Measurements from ENCODE around the gene TRIM46.
"Not testable (repeated sequence)": the region's sequence is repeated elsewhere in the genome, so short reads cannot be mapped to it uniquely, and the experiment has no call there.

TRIM46 gene

DNA sequence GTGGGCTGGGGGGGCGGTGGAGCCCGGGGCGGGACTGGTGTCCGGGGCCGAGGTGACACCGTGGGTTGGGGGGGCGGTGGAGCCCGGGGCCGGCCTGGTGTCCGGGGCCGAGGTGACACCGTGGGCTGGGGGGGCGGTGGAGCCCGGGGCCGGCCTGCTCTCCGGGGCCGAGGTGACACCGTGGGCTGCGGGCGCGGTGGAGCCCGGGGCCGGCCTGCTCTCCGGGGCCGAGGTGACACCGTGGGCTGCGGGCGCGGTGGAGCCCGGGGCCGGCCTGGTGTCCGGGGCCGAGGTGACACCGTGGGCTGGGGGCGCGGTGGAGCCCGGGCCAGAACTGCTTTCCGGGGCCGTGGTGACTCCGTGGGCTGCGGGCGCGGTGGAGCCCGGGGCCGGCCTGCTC, 16.3 kb downstream of the TRIM46 start:
- not testable (repeated sequence) for DNase-seq

DNA sequence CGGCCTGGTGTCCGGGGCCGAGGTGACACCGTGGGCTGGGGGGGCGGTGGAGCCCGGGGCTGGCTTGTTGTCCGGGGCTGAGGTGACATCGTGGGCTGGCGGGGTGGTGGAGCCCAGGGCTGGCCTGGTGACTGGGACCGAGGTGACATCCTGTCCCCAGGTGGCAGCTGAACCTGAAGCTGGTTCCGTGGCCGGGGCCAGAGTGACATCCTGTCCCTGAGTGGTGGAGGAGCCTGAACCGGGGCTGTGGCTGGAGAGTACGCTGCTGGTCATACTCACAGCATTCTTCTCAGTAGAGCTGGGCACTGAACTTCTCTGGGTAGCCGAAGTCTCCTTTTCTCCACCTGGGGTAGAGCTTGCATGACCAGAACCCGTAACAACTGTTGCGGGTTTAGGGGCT, 18.3 kb downstream of the TRIM46 start:
- no peak for DNase-seq

DNA sequence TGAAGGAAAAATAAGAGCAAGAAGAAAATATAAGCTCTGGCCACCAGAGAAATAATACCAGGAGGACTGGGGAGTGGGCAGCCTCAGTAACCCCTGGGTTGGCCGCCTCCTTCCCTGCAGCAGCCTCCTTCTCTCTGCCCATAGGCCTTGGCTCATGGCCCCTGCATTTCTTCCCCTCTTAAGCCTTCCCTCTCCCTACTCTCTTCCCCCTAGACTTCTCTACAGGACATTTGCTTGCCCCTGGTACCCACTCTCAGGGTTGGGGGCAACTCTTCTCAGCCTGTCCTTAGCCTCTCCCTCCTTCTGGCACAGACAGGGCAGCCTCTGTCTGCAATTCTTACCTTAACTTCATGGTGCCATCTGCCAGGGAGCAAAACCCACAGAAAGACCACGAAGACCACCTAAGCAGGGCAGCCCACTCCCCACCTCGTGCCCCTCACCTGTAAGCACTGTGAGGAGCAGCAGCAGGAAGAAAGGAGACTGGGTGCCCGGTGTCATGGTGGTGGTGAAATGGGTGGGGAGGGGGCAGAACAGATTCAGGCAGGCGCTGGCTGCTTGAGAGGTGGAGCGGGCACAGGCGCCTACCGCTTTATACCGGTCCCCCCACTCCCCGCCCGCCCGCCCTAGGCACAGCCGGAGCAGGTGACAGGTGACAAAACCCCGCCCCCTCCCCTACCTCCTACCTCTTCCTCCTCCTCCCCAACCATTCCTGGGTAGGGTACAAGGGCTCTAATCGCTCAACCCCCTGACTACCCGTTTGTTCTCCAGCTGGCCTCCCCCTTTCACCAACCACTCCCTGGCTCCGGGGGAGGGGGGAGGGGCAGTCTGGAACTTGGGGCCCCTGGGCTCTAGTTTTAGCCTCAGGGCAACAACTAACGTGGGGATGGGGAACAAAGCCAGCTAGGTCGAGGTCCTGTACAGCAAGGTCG, 19.0 kb downstream of the TRIM46 start:
- no peak for DNase-seq

DNA sequence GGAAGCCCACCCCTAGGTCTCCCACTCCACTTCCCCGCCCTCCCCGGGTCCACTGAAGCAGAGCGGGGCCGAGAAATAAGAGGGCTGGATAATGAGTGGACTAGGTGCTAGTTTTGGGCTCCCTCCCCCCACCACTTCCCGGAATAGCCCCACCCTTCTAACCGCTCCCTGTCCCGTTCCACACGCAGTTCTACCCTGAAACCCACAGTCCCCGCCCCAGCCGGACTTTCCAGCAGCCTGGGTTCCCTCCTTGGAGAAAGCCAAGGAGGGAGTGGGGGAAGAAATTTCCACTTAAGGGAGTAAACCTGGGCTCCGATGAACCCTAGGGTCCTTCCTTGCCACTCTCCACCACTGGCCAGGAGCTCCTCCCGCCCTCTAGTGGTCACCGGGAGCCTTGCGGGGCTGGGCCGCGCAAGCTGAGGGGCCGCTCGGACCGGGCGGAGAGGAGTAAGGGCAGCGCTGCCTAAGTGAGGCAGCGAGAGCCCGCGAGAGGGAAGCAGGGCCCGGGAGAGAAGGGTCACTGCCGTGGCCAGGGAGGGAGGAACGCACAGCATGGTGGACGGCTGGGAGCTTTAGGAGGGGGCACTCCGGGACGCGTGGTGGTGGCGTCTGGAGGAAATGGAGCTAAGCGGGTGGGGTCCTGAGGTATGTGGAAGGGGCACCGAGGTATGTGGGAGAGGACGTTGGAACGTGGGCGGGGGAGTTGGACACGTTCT, 19.8 kb downstream of the TRIM46 start:
- peak; percentile 57 to 90 for DNase-seq

DNA sequence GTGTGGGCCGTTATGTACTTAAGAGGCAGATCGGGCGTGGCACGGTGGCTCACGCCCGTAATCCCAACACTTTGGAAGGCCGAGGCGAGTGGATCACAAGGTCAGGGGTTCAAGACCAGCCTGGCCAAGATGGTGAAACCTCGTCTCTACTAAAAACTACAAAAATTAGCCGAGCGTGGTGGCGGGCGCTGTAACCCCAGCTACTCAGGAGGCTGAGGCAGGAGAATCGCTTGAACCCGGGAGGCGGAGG, 20.3 kb downstream of the TRIM46 start:
- DNase-seq, result not testable (repeated sequence)

DNA sequence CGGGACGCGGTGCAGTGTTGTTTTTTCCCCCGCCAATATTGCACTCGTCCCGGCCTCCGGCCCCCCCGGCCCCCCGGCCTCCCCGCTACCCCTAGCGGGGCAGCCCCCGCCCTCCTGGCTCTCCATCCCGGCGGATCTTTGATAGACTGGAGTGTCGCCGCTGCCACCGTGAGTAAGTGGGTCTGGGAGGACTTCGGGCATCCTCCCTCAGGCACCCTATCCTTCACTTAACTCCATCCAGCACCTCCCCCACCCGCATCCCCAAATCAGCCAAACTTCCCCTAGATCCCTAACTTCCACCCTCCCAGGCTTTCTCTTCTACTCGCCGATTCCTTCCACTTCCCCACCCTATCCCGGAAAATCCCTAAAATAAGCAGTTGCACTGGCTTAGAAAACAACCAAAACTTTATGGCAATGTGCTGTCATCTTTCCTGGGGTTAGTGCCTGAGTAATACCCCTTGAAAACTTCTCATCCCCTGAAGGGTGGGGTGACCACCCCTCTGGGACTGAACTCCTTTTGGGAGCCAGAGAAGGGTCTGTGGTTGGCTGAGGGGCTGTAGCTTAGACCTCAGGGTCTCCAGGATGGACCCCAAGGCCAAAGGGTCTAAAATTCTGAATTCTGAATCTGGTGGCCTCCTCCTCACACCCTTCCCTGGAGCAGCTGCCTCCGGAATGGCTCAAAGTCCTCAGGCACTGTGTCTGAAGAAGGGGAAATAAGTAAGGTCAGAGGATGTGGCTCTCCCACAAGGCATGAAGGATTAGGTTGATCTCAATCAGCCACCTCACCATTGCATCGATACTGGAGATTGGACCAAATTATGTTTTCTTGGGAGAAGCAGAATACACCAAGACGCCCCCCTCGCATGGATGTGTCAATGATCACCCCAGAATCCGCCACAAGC, 21.8 kb downstream of the TRIM46 start:
- DNase-seq, result no peak

DNA sequence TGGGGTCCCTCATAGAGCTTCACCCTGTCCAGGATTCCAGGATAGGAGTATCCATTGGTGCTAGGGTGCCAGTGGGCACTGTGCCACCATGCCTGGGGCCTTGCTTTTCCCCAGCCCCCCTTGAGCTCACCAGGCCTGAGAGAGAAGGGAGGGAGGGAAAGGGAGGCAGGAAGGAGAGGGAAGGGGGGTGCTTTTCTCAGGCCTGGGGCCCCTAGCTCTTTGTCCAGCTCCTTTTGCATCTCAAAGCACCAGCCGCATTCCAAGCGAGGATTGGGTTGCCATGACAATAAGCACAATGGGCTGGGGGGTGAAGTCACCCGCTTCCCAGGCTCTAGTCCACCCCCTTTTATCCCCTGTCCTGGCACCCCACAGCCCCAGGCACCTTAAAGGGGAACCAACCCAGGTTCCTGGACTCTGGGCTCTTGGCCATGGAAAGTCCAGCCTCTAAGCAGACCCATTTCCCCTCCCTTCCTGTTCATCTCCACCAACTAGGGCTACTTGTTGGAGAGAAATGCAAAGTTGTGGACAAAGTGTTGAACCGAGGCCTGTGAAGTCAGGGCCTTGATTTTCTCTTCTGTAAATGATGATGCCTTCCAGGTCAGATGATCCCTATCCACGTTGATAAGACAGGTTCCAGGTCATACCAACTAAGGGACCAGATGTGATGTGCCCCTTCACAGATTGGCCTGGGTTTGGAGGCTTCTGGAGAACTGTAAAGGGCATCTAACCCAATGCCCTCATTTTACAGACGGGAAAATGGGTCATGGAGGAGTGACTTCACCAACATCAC, 22.6 kb downstream of the TRIM46 start:
- no peak for DNase-seq

DNA sequence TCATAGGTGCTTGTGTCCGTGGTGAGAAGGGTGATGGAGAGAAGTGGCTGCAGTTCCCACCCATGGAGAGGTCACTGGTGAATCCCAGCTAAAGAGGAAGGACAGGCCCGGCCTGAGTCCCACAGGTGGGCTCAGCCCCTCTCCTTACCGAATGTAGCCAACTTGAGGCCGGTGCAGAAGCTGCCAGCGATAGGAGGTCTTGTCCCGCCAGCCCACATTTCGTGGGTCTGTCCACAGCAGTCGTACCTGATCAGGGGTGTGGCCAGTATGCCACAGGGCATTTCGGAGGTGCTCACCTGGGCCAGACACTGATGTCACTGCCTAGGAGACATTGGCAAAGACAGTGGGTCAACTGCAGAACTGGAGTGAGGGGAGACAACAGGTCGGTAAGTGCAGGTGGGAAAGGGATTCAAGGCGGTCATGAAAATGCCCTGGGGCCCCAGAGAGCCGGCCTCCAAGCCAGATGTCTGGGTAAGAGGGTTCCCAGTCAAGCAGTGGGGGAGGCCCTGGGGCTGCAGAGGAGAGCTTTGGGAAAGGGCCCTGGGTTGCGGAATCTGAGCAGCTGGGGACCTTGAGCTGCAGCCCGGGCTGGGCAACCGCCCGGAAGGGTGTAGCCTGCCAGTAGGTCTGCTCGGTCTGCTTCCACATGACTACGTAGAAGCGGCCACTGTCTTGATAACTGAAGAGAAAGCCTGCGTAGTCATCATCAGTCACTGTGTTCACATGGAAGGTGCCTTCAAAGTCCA, 23.4 kb downstream of the TRIM46 start:
- no peak for DNase-seq

DNA sequence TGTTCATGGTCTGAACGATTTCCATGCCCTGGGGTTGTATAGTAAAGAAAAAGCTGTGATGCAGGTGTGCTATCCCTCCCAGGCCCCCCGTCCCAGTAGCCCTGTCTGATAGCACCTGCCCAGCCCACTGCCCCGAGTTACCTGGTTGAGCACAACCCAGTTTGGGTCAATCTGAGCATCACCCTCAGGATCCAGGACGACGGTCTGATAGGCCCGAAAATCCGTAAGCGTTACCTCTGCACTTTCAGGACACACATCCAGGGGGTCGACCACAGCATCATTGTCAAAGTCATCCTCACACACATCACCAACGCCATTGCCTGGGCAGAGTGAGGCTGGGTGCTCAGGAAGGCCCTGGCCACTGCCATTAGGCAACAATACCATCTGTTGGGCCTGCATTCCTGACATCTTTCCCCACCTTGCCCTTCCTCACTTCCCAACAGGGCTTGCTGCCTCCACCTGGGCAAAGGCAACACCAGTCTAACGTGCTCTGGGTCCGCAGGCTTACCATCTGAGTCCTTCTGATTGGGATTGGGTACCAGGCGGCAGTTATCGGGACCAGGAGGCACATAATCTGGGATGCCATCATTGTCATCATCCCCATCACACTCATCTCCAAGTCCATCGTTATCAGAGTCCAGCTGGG, 24.4 kb downstream of the TRIM46 start:
- DNase-seq, result no peak

DNA sequence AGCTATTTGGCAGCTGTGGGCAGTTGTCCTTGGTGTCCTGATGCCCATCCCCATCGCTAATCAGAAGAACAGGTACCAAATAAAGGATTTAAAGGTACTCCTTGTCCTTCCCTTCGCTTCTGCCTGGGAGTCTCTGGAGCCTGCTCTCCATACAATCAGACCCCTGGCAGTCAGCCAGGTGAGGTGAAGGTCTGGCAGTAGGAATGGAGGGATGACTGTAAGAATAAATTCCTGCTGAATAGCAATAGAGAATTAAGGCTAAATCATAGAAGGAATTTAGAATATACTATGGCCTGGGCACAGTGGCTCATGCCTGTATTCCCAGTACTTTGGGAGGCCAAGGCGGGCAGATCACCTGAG, 24.9 kb downstream of the TRIM46 start:
- DNase-seq, result no peak

DNA sequence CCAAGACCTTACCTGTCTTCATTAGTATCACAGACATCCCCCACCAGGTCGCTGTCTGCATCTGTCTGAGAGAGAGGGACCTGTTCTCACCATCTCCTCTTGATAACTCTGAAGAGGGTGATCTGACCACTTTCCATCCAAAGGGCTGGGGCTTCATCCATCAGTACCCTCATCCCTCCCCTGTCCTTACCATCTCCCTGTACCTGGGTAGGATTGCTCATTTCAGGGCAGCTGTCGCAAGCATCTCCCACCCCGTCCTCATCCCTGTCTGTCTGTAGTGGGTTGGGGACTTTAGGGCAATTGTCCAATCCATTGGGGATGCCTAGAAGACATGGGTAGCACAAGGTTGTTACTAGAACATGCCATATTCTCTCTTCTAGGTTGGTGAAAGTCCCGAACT, 26.1 kb downstream of the TRIM46 start:
- no peak for DNase-seq

DNA sequence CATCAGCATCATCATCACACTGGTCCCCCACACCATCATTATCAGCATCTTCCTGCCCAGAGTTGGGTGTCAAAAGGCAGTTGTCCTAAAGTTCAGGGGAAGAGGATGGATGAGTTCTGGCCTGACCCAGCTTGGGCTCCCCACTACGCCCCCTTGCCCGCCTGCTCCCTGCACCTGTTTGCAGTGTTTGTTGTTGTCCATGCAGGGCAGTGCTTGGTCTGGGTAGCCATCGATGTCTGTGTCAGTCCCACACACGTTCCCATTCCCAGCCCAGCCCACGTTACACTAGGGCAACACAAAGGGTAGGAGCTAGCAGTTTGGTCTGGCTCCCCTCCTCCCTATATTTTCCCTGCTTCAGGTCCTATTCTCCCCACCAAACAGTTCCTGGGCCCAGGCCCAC, 27.3 kb downstream of the TRIM46 start:
- DNase-seq, result no peak

DNA sequence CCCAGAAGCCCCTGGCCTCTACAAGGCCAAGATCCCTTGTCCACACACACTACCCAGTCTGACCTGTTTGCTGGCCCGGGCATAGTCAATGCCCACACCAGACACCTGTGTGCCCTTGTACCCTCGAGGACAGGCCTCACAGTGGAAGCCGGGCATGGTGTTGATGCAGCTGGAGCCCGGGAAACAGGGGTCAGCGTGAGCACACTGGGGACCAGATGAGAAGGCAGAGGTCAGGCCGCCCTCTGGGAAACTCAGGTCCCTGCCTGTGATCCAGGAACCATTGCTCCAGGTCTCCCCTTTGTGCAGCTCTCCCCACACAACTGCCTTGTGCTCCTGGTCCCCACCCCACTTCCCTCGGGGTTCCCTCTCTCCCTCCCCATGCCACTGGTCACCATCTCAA, 28.5 kb downstream of the TRIM46 start:
- DNase-seq, result no peak

DNA sequence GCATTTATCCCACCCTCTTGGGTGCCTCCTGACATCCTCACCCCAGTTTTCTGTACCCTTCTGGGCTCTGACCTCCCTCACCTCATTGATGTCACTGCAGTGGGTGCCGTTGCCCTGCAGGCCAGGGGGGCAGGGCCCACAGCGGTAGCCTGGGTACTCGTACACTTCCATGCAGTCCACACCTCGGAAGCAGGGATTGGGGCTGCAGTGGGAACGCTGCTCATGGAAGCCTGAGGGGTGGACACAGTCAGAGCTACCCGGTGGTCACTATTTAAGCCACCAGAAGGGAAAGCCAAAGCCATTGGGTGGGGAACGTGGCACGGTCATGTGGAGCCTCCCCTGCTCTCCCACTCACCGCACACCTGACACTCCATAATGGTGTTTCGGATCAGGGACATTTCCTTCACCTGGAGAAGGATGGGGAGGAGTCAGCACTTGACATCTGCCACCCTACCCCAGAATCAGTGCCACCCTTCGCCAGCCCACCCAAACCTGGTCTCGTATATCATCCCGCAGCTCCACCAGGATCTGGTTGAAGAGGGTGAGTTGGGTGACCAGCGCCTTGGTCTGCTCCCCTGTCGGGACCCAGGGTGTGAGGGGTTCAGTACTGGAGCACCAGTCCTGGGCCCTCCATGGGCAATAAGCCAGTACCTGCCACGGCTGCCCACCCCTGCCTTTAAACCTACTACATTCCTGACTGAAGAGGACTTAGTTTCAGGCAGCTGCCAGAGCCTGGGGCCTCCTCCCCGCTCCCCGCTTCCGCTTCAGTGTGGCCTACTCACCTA, 29.3 kb downstream of the TRIM46 start:
- DNase-seq, result no peak

DNA sequence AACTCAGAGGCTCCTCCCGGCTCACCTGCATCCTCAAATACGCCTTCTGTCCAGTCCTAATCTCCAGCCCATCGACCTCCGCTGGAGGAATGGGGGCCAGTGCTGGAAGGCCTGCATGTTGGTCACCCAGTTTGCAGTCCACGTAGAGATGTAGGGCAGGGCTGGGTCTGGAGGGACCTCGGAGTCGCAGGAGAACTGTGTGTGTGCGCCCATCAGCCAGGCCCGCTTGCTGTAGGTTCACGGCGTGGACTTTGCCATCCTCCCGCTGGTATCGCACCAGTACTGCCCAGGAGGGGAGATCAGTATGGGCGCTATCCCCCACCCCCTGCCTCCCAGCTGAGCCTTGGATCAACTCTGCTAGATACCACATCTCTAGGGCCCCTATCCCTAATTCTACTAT, 31.4 kb downstream of the TRIM46 start:
- no peak for DNase-seq

DNA sequence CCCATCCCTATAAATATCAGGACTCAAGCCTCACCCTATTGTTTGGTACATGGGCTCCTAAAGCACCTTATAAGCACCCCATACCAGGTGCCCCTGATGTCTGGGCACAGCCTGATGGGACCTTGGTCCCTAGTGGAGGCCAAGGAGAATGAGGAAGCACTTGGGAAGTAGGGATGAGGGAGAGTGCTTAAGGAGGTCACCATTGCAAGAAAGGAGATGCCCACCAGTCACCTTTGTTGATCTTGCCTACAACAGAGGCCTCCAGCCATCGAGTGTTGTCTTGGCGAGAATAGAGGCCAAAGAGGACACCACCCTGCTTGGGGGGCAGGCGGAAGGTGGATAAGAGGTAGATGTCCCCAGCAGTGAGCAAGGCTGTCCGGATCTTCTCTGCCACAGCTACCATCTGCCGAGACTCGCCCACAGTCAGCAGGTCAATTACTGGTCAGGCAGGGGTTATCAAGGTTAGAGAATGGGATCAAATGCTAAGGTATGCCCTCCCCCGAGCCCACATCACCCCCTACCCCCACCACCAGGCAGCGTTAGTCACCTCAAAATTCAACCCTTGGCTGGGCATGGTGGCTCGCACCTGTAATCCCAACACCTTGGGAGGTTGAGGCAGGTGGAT, 32.4 kb downstream of the TRIM46 start:
- DNase-seq, result no peak

DNA sequence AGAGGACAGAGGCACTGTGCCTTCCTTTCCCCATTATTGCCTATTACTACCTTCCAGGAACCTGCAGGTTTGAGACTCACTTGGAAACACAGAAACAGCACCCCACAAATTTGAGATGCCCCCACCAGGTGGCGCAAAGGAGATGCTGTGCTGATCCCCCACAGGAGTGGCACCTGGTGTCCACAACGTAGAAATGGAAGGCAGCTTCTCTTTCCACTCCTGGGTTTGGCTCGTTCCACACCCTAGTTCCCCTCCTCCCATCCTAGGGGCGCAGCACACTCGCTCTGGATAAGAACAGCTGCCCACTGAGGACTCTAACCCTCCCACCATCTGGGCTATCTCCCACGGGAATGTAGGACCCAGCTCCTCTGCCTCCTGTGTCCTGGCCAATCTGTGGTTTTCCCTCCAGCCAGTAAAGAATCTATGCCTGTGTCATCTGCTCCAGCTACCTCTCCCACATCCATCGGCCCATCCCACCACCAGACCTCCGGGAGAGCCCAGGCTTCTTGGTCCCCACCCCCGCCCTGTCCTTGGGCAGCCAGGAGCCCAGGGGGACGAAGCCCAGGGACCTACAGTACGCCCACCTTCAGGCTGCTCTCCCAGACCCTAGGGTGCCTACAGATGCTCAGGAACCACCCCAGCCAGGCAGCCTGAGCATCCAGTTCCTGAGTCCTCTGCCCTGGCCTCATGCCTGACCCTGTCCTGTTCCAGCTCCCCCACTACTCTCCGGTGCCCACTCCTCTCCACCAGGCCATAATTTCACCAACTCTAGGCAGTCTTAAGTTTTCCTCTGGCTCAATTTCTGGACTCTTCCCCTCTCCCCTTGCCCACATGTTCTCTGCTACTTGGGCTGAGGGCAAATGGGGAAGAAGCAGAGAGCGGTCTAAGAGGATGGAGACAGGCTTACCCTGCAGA, 33.5 kb downstream of the TRIM46 start:
- peak; percentile 76 to 78 for DNase-seq

DNA sequence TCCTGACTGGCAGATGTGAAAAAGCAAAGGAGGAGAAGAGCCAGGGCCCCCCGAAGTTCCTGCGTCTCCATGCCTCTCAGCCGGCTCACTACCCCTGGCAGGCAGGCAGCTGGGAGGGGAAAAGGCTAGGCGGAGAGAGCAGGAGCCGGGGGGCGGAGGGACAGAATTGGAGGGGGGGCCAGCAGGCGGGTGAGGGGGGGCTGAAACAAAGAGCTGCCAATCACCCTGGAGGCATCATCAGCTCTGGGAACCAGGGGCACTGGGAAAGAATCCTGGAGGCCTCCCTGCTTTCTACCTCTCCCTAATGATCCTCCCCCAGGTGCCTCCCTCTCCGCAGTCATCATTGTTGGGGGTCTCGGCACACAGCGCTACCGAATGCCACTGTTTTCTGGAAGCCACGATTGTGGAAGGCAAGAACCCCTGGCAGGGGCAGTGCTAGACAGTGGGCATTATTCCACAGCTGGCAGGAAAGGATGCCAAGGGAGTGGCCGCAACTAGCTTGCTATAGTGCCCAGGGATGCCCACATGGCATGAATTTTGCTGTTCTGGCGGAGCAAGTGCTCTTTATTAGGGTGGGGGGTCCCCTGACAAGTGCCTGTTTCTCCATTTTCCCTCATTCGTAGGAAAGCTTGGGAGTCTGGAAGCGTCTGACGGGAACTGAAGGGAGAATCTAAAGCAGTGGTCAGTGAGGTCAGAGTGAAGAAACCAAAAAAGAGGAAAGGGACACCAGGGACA, 34.3 kb downstream of the TRIM46 start, which contains the start of gene THBS3:
TSS of gene THBS3 (minus strand) at position 92 of the 735 bp plus-strand sequence. CDS start at position 71, 21 bp downstream.
- peak; percentile 68 to 75 for DNase-seq

Measured in NCI-H446 (cell line).